Measurements from ENCODE around the gene ME3.

Gene ME3

GRCh38 chr11:86416494-86416893, 255.9 kb downstream of the ME3 start:
- DNase-seq: no peak

- DNase-seq: no peak
These were observed 257.4 kb downstream of the ME3 start for GRCh38 chr11:86415026-86415425.

DNA sequence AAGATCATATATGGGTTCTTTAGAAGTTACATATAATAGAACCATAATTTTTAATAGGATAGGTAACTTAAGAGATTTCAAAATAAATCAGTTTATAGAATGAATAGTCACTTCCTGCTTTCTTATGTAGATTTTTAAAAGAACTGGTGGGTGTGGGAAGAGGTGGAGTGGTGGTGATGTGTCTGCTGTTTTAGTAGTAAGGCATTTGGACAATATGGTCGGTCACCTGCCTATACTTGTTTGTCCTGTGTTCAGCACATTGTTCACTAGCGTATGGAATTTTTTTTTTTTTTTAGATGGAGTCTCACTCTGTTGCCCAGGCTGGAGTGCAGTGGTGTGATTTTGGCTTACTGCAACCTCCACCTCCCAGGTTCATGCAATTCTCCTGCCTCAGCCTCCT, 258.4 kb downstream of the ME3 start:
- no peak for DNase-seq

DNA sequence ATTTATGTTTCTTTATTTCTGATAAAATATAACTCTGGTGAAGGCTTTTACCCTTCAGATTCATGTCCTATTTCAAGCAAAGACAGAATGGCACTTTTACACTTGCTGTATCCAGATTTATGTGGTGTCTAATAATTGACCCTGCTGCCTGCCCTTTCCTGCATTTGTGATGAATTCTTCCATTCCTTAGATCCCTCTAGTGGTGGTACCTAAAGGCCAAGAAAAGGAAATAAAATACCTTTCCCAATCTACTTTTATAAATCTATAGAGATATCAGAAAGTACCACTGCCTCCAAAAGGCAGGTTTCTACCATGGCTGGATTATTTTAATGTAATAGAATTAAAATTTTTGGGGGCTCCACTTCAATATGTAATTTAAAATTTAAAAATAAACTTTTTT, 263.6 kb downstream of the ME3 start:
- no peak for DNase-seq

GRCh38 chr11:86403458-86403857, 269.0 kb downstream of the ME3 start:
- no peak for DNase-seq

DNA sequence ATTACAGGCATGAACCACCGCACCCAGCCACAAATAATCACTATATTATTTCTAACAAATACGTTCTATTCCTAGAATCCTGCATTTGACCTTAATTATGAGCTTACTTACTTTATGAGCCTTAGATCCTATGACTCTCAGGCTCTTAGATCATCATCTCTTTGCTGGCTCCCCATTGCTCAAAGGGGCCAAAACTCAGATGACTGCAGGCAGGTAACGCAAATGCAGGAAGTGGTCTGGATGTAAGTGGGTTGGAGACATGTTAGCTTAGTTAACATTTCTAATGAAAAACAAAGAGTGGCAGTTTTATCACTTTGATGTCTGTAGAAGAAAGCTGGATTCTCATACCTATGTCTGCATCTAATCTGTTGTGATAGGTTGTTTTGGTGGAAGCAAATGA, 274.3 kb downstream of the ME3 start:
- no peak for DNase-seq

GRCh38 chr11:86397351-86397750, 275.1 kb downstream of the ME3 start:
- no peak for DNase-seq

- DNase-seq: no peak
These were observed 276.0 kb downstream of the ME3 start for GRCh38 chr11:86396396-86396795.

- DNase-seq: no peak
These were observed 277.3 kb downstream of the ME3 start for GRCh38 chr11:86395061-86395551.
